Ascending aorta (tissue), 2 donors: ENCODE data around the gene MSI2. TPM values are rescaled to one million over a fixed set of nuclear protein-coding genes. Genes with fewer than 3 reads are reported as not detected.

Experiments
- DNase-seq, 2 donors: peaks; one replicate each; pipeline ENCODE4 v3.0.0-alpha.2; 2019; ENCODE audit warnings: low spot score in 2 of 2
- H3K27ac ChIP-seq, 2 donors: fragments of 200-600 bp; sonication (generic); one replicate each; pipeline ENCODE4 v1.5.1; 2016 to 2017; ENCODE audit warnings: mild to moderate bottlenecking in 1 of 2
- H3K27me3 ChIP-seq: fragments of 200-600 bp; sonication (generic); one replicate; pipeline ENCODE4 v1.5.1; 2017
- H3K36me3 ChIP-seq, 2 donors: fragments of 200-600 bp; sonication (generic); one replicate each; pipeline ENCODE4 v1.5.1; 2016
- H3K4me1 ChIP-seq, 2 donors: fragments of 200-600 bp; sonication (generic); one replicate each; pipeline ENCODE4 v1.5.1; 2016 to 2017; ENCODE audit warnings: mild to moderate bottlenecking in 1 of 2
- H3K4me3 ChIP-seq, 2 donors: fragments of 200-600 bp; sonication (generic); one replicate each; pipeline ENCODE4 v1.5.1; 2016 to 2017; ENCODE audit warnings: mild to moderate bottlenecking in 1 of 2
- H3K9me3 ChIP-seq, 2 donors: fragments of 200-600 bp; sonication (generic); one replicate each; pipeline ENCODE4 v1.5.1; 2016
- CTCF ChIP-seq, 3 experiments: fragments of 200-600 bp in 2 of 3; fragments of 450-650 bp in 1 of 3; sonication (generic) in 2 of 3; IDR thresholded peaks; one replicate each; pipeline ENCODE4 v1.5.1; 2016 to 2019; ENCODE audit warnings: antibody characterized with exemption in 3 of 3, mild to moderate bottlenecking in 1 of 3, moderate library complexity in 1 of 3
- intact Hi-C: fragments of 100-400 bp; cut with DNase I; formaldehyde crosslinking; loops from one replicate; pipeline ENCODE4 v1.15.1; 2023
- total RNA-seq: library from RNA; depleted of rRNA; stranded (reverse); fragments of >200 nt; gene quantifications from one replicate; pipeline ENCODE4 v1.1.0, GENCODE V29; 2016

MSI2 gene
- total RNA-seq, 1 donor from 2014 or later: 11.7 TPM

GRCh38 chr17:57470906-57471305 is 214.6 kb downstream of the MSI2 start:
- Histone ChIP-seq H3K9me3 (no peaks in the 10 kb centered on the region), H3K27ac (no peak overlapping the region)

GRCh38 chr17:57471868-57472368 is 215.6 kb downstream of the MSI2 start:
- Histone ChIP-seq H3K4me3 (no peak overlapping the region), H3K4me1 (peaks cover 0 to 11% of the 10 kb centered on the region in 2 donors), H3K27me3 (no peaks in the 10 kb centered on the region), H3K36me3 (no peaks in the 10 kb centered on the region), H3K27ac (no peak overlapping the region), H3K9me3 (no peaks in the 10 kb centered on the region)
- intact Hi-C loops: no loop called here
- TF ChIP-seq CTCF (IDR thresholded peaks at IDR 0.05): no peak
- DNase-seq: no peak

More at GRCh38 chr17:57470906-57471305, 214.6 kb downstream of the MSI2 start:
- TF ChIP-seq CTCF (IDR thresholded peaks at IDR 0.05): no peak
- Histone ChIP-seq H3K4me1 (peaks cover 0 to 11% of the 10 kb centered on the region in 2 donors), H3K27me3 (no peaks in the 10 kb centered on the region), H3K4me3 (no peak overlapping the region), H3K36me3 (no peaks in the 10 kb centered on the region)
- DNase-seq: no peak
- intact Hi-C loops: no loop called here

GRCh38 chr17:57475796-57476195 is 219.5 kb downstream of the MSI2 start:
- DNase-seq: no peak
- no peaks in the 10 kb centered on the region for H3K27me3 ChIP-seq
- no peak overlapping the region for H3K27ac ChIP-seq
- peaks cover 0 to 17% of the 10 kb centered on the region in 2 donors for H3K4me1 ChIP-seq
- TF ChIP-seq CTCF (IDR thresholded peaks at IDR 0.05): no peak
- H3K9me3 ChIP-seq: no peaks in the 10 kb centered on the region
- intact Hi-C loops: no loop called here
- no peak overlapping the region for H3K4me3 ChIP-seq
- H3K36me3 ChIP-seq: no peaks in the 10 kb centered on the region

- DNase-seq: no peak
- Histone ChIP-seq H3K27me3 (no peaks in the 10 kb centered on the region), H3K27ac (peak overlapping the region in 1 of 2 donors; percentile 9), H3K9me3 (no peaks in the 10 kb centered on the region), H3K36me3 (no peaks in the 10 kb centered on the region), H3K4me3 (no peak overlapping the region), H3K4me1 (peaks cover 0 to 28% of the 10 kb centered on the region in 2 donors)
- TF ChIP-seq CTCF (IDR thresholded peaks at IDR 0.05): no peak
- intact Hi-C loops: no loop called here
Observed at GRCh38 chr17:57477522-57478362, 221.4 kb downstream of the MSI2 start.

- H3K36me3 ChIP-seq: no peaks in the 10 kb centered on the region
- no peaks in the 10 kb centered on the region for H3K9me3 ChIP-seq
- H3K27ac ChIP-seq: peak overlapping the region in 1 of 2 donors; percentile 9
- no peak for DNase-seq
- H3K4me1 ChIP-seq: peaks cover 0 to 28% of the 10 kb centered on the region in 2 donors
- TF ChIP-seq CTCF (IDR thresholded peaks at IDR 0.05): no peak
- intact Hi-C loops: no loop called here
- no peak overlapping the region for H3K4me3 ChIP-seq
- H3K27me3 ChIP-seq: no peaks in the 10 kb centered on the region
Observed at GRCh38 chr17:57478478-57479250, 222.3 kb downstream of the MSI2 start.
